ENCODE data around the gene ATG14.

DNA sequence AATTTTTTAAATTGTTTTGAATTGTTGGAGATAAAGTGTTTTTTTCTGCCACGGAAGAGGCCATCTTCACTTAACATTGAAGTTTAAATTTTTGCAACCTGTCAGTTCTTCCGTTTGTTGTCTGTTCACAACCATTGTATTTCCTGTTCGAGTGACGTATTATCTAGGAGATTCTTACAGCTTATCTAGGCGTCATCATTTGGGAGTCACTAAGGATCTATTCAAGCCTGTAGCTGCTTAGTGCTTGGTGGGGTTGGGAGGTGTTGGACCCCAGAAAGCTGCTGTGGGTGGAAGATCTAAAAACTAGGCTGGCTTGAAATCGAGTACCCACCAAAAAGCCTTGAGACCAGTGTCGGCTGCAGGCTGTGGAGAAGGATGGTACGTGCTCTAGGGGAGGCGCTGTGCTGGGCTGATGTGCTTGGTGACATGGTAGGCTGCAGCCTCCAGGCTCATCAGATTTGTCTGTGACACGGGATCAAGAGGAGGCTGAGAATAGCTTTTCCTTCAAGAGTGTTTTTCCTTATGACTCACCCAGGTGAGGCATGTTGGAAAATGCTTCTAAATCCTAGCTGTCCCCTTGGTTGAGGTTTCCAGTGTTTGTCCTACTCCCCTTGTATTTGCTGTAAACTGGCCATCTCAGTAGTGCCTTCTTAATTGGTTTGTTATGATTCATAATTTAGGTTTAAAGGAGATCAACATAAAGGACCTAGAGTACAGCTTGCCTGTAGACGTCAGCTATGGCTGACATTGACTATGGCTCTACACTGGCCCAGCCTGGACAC, 57.8 kb downstream of the ATG14 start:
- TF ChIP-seq, protein P1, sequence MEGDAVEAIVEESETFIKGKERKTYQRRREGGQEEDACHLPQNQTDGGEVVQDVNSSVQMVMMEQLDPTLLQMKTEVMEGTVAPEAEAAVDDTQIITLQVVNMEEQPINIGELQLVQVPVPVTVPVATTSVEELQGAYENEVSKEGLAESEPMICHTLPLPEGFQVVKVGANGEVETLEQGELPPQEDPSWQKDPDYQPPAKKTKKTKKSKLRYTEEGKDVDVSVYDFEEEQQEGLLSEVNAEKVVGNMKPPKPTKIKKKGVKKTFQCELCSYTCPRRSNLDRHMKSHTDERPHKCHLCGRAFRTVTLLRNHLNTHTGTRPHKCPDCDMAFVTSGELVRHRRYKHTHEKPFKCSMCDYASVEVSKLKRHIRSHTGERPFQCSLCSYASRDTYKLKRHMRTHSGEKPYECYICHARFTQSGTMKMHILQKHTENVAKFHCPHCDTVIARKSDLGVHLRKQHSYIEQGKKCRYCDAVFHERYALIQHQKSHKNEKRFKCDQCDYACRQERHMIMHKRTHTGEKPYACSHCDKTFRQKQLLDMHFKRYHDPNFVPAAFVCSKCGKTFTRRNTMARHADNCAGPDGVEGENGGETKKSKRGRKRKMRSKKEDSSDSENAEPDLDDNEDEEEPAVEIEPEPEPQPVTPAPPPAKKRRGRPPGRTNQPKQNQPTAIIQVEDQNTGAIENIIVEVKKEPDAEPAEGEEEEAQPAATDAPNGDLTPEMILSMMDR (conservative IDR thresholded peaks at IDR 0.05; ENCODE audit: low read length): no peak
- TF ChIP-seq EZH2phosphoT487 (IDR thresholded peaks at IDR 0.05; ENCODE audit: borderline replicate concordance): no peak
